Superior temporal gyrus (tissue), 1 donor: Measurements from ENCODE around the gene PRSS8.
A peak's percentile ranks its signal among the peaks of the same experiment; 100 is the strongest.
"Not testable (repeated sequence)": the region's sequence is repeated elsewhere in the genome, so short reads cannot be mapped to it uniquely, and the experiment has no call there.

Experiments
- DNase-seq: peaks from one replicate; pipeline ENCODE4 v3.0.0-alpha.2; 2016; ENCODE audit errors: extremely low spot score

Gene PRSS8

GRCh38 chr16:31135535-31136286 is at the start of gene PRSS8:
PRSS8 (minus strand) TSS chr16:31135727; CDS start chr16:31135498, 229 bp downstream.
- no peak for DNase-seq

GRCh38 chr16:31184888-31185287 is 49.4 kb upstream of the PRSS8 start:
- DNase-seq: no peak

- DNase-seq: no peak
These were observed 48.2 kb upstream of the PRSS8 start for GRCh38 chr16:31183432-31184428.

- DNase-seq: no peak
These were observed 46.9 kb upstream of the PRSS8 start for GRCh38 chr16:31182391-31182790.

- DNase-seq: no peak
These were observed 45.7 kb upstream of the PRSS8 start for GRCh38 chr16:31181102-31181830.

DNA sequence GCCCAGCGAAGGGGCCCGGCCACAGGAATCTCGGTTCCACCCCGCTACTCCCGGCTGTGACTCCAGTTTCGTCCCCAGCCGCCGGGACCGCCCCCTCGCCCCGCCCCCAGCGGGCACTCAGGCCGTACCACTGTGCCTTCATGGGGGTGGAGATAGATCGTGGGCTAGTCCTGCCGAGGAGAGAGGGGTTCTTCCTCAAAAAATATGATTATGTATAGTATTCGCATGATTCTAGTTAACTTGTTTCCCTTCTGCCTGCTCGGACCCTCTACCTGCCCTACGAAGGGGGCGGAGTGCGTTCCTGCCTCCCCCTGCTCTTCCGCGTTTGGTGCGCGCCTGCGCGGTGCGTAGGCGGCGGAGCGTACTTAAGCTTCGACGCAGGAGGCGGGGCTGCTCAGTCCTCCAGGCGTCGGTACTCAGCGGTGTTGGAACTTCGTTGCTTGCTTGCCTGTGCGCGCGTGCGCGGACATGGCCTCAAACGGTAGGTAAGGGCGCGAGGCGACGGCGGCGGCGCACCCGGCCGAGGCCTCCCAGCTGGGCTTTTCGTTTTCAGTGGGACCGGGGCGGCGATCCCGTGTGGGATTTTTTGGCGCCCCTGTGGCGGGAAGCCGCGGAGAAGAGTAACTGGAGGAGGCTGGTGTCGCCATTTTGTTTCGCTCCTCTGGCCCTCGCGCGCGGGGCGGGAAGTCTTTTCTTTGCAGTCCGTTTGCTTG is 44.4 kb upstream of the PRSS8 start, which contains the start of gene FUS:
TSS of gene FUS (plus strand) at position 393 of the 713 bp plus-strand sequence. CDS start at position 469, 76 bp downstream.
- DNase-seq: peak; percentile 95

- DNase-seq: peak; percentile 24
These were observed 43.8 kb upstream of the PRSS8 start for GRCh38 chr16:31179219-31179746.

DNA sequence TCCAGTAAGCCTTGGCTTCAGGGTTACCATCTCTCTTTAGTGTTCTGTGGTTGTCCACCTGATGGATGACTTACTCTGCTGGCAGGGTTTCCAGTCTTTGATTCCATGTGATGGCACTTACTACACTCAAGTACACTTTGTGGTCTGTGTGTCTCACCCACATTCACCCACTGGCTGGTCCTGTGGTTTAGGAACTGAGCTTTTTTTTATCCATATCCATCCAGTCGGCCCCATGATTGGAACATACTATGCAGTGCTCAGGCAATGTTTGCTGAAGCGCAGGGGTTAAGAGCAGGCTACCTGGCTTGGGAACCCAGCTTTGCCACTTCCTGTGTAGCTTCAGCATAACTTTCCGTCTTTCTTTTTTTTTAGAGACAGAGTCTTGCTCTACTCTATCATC is 41.6 kb upstream of the PRSS8 start:
- no peak for DNase-seq

DNA sequence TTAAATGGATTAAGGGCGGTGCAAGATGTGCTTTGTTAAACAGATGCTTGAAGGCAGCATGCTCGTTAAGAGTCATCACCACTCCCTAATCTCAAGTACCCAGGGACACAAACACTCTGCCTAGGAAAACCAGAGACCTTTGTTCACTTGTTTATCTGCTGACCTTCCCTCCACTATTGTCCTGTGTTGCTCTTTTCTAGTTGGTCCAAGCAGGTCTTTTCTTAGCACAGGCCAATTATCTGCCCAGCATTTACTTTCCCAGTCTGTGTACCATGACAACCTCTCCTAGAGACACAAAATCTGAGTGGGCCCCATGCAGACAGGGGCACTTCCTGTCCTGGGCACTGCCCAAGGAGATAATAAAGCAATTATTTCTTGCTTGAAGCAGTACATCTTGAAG is 34.5 kb upstream of the PRSS8 start:
- DNase-seq: not testable (repeated sequence)

GRCh38 chr16:31168848-31169247 is 33.3 kb upstream of the PRSS8 start:
- no peak for DNase-seq

DNA sequence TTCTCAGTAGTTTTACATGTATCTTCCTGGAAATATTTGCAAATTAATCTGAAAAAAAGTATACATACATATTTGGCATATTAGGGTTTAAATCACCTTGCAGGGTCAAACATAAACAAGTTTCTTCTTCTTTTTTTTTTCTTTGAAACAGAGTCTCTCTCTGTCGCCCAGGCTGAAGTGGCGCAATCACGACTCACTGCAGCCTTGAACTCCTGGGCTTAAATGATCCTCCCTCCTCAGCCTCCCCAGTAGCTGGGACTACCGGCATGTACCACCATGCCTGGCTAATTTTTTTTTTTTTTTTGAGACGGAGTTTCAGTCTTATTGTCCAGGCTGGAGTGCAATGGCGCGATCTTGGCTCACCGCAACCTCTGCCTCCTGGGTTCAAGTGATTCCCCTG is 31.8 kb upstream of the PRSS8 start:
- DNase-seq: no peak

GRCh38 chr16:31157136-31157535 is 21.6 kb upstream of the PRSS8 start:
- peak; percentile 10 for DNase-seq

DNA sequence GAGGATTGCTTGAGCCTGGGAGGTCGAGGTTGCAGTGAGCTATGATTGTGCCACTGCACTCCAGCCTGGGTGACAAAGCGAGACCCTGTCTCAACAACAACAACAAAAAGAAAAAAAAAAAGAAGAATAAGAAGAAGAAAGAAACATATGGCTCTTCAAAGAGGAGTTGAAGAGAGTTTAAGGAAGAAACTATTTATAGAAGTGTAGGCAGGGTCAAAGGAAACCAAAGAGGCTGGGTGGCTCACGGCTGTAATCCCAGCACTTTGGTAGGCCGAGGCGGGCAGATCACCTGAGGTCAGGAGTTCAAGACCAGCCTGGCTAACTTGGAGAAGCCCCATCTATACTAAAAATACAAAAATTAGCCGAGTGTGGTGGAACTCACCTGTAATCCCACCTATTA is 15.4 kb upstream of the PRSS8 start:
- not testable (repeated sequence) for DNase-seq

GRCh38 chr16:31149894-31150890 is 14.7 kb upstream of the PRSS8 start, which contains the start of gene PRSS36:
PRSS36 (minus strand) TSS chr16:31150066; CDS start chr16:31150035, 31 bp downstream.
- no peak for DNase-seq

GRCh38 chr16:31149332-31149731 is 13.8 kb upstream of the PRSS8 start:
- DNase-seq: no peak

- no peak for DNase-seq
These were observed 13.4 kb upstream of the PRSS8 start for GRCh38 chr16:31148896-31149295.

GRCh38 chr16:31148281-31148728 is 12.8 kb upstream of the PRSS8 start:
- DNase-seq: no peak

DNA sequence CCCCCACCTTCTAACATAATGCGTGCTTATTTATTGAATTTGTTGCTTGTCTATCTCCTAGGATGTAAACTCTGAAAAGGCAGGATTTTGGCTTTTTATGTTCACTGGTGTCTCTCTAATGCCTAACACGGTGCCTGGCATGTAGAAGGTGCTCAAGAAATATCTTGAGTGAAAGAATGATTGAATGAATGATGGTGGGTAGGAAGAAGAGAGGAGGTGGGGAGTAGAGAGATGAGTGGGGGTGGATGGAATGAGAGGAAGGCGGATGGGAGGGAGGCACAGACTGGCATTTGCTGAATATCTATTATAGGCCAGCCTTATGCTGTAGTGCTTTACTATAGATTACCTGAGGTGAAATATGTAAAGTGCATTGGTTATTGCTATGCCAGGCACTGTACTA is 12.0 kb upstream of the PRSS8 start:
- no peak for DNase-seq

- no peak for DNase-seq
These were observed 10.0 kb upstream of the PRSS8 start for GRCh38 chr16:31145398-31145990.
